ENCODE data around the gene PCDHGB6. TPM values are rescaled to one million over a fixed set of nuclear protein-coding genes. Genes with fewer than 3 reads are reported as not detected.

Gene PCDHGB6
- total RNA-seq, 1 experiment from 2014 or later: 0.23 TPM

- H3K27me3 ChIP-seq (ENCODE audit: control insufficient read depth, insufficient read depth, low read length): no peaks in the 10 kb centered on the region
- no peak overlapping the region for H3K4me3 ChIP-seq (ENCODE audit: low read depth in 2 of 2, low read length in 2 of 2)
- intact Hi-C loops (cut with micrococcal nuclease; ENCODE audit: unreplicated experiment) (no loop called here), in situ Hi-C loops (cut with HindIII; ENCODE audit: low pct_unique_long_range_greater_than_20kb, low sequenced_read_pairs) (no loop called here)
- ChIA-PET CTCF (interaction anchor here (1.1 kb wide), 1 partner anchor 43 kb away, joined by 3 read pairs; no protein-coding TSS in a partner anchor), POLR2A (no interaction called here)
- no peaks in the 10 kb centered on the region; the same call in 1 of the 2 replicates for H3K4me1 ChIP-seq (ENCODE audit: control insufficient read depth, insufficient read depth, low read length)
- ATAC-seq: no peak
- no peak overlapping the region for H3K27ac ChIP-seq (ENCODE audit: low read length)
- H3K9me3 ChIP-seq (ENCODE audit: control insufficient read depth, insufficient read depth, low read depth, low read length): peaks cover 16% of the 10 kb centered on the region; the same call in 1 of the 2 replicates
- no peak for DNase-seq (ENCODE audit: low read depth, low spot score)
- H3K36me3 ChIP-seq (ENCODE audit: control insufficient read depth, insufficient read depth, low read length): no peaks in the 10 kb centered on the region
- TF ChIP-seq REST (IDR thresholded peaks at IDR 0.05; ENCODE audit: insufficient read depth in 1 of 2, low read depth in 2 of 2, low read length in 1 of 2) (no peak), TCF7L2 (IDR thresholded peaks at IDR 0.05; ENCODE audit: low read depth, low read length) (no peak), SIN3A (IDR thresholded peaks at IDR 0.05; ENCODE audit: borderline replicate concordance, insufficient read depth, low read depth, low read length) (no peak), POLR2AphosphoS5 (IDR thresholded peaks at IDR 0.05; ENCODE audit: low read depth, low read length) (no peak)
- TF ChIP-seq, protein P1, sequence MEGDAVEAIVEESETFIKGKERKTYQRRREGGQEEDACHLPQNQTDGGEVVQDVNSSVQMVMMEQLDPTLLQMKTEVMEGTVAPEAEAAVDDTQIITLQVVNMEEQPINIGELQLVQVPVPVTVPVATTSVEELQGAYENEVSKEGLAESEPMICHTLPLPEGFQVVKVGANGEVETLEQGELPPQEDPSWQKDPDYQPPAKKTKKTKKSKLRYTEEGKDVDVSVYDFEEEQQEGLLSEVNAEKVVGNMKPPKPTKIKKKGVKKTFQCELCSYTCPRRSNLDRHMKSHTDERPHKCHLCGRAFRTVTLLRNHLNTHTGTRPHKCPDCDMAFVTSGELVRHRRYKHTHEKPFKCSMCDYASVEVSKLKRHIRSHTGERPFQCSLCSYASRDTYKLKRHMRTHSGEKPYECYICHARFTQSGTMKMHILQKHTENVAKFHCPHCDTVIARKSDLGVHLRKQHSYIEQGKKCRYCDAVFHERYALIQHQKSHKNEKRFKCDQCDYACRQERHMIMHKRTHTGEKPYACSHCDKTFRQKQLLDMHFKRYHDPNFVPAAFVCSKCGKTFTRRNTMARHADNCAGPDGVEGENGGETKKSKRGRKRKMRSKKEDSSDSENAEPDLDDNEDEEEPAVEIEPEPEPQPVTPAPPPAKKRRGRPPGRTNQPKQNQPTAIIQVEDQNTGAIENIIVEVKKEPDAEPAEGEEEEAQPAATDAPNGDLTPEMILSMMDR (IDR thresholded peaks at IDR 0.05): no peak
- BruUV-seq (replicated peaks): no TSS peak
Observed at GRCh38 chr5:141422742-141423291, 15.0 kb downstream of the PCDHGB6 start.

DNA sequence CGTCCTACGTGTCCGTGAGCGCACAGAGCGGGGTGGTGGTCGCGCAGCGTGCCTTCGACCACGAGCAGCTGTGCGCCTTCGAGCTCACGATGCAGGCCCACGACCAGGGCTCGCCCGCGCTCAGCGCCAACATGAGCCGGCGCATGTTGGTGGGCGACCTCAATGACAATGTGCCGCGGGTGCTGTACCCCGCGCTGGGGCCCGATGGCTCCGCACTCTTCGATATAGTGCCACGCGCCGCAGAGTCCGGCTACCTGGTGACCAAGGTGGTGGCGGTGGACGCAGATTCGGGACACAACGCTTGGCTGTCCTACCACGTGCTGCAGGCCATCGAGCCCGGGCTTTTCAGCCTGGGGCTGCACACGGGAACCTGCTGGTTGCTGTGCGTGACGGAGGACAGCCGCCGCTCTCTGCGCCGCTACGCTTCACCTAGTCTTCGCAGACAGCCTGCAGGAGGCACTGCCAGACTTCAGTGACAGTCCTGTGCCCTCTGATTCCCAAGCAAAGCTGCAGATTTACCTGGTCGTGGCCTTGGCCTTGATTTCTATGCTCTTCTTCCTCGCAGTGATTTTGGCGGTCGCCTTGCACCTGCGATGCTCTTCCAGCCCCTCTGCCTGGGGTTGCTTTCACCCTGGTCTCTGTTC lies 20.1 kb downstream of the PCDHGB6 start:
- Histone ChIP-seq H3K4me3 (ENCODE audit: low read depth in 2 of 2, low read length in 2 of 2) (no peak overlapping the region), H3K36me3 (ENCODE audit: control insufficient read depth, insufficient read depth, low read length) (no peaks in the 10 kb centered on the region), H3K4me1 (ENCODE audit: control insufficient read depth, insufficient read depth, low read length) (no peaks in the 10 kb centered on the region), H3K27ac (ENCODE audit: low read length) (no peak overlapping the region), H3K27me3 (ENCODE audit: control insufficient read depth, insufficient read depth, low read length) (no peaks in the 10 kb centered on the region), H3K9me3 (ENCODE audit: control insufficient read depth, insufficient read depth, low read depth, low read length) (peaks cover 13% of the 10 kb centered on the region; the same call in 1 of the 2 replicates)
- POLR2A ChIA-PET: no interaction called here
- DNase-seq (ENCODE audit: low read depth, low spot score) (no peak), ATAC-seq (no peak)
- intact Hi-C loops (cut with micrococcal nuclease; ENCODE audit: unreplicated experiment) (no loop called here), in situ Hi-C loops (cut with HindIII; ENCODE audit: low pct_unique_long_range_greater_than_20kb, low sequenced_read_pairs) (no loop called here)
- BruUV-seq (replicated peaks): no TSS peak
- TF ChIP-seq REST (IDR thresholded peaks at IDR 0.05; ENCODE audit: insufficient read depth in 1 of 2, low read depth in 2 of 2, low read length in 1 of 2) (no peak), SIN3A (IDR thresholded peaks at IDR 0.05; ENCODE audit: borderline replicate concordance, insufficient read depth, low read depth, low read length) (no peak), TCF7L2 (IDR thresholded peaks at IDR 0.05; ENCODE audit: low read depth, low read length) (no peak)
- TF ChIP-seq, protein P1 (IDR thresholded peaks at IDR 0.05): no peak
- CTCF ChIA-PET: interaction anchor here (0.6 kb wide), 1 partner anchor 97 kb away, joined by 3 read pairs; no protein-coding TSS in a partner anchor

Data from Panc1 (cell line).